ENCODE data around the gene RNF25. TPM values are rescaled to one million over a fixed set of nuclear protein-coding genes. Genes with fewer than 3 reads are reported as not detected.

RNF25 gene
- total and polyA plus RNA-seq, 2 experiments from 2014 or later = 31.3 to 46.9 TPM

DNA sequence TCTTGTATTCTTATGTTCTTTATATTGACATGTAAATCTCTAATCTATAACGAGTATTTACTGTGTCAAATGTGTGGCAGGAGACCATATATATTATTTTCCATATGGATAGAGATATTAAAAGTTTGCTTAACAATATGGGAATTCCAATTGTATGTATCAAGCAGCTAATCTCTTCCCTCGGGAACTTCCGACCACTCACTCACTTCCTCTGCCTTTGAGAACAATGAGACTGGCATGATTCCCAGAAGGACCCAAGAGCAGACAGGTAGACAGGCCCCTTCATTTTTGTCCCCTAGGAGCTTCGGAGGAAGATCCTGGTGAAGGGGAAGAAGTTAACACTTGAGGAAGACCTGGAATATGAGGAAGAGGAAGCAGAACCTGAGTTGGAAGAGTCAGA, 40.0 kb downstream of the RNF25 start:
- Histone ChIP-seq H3K9me3 (ENCODE audit: low read depth) (no peaks in the 10 kb centered on the region), H3K4me3 (no peak overlapping the region), H3K27me3 (no peaks in the 10 kb centered on the region), H3K36me3 (peaks cover 15% of the 10 kb centered on the region), H3K4me1 (ENCODE audit: low read depth) (no peaks in the 10 kb centered on the region), H3K27ac (no peak overlapping the region)
- TF ChIP-seq, protein P1, sequence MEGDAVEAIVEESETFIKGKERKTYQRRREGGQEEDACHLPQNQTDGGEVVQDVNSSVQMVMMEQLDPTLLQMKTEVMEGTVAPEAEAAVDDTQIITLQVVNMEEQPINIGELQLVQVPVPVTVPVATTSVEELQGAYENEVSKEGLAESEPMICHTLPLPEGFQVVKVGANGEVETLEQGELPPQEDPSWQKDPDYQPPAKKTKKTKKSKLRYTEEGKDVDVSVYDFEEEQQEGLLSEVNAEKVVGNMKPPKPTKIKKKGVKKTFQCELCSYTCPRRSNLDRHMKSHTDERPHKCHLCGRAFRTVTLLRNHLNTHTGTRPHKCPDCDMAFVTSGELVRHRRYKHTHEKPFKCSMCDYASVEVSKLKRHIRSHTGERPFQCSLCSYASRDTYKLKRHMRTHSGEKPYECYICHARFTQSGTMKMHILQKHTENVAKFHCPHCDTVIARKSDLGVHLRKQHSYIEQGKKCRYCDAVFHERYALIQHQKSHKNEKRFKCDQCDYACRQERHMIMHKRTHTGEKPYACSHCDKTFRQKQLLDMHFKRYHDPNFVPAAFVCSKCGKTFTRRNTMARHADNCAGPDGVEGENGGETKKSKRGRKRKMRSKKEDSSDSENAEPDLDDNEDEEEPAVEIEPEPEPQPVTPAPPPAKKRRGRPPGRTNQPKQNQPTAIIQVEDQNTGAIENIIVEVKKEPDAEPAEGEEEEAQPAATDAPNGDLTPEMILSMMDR (IDR thresholded peaks at IDR 0.05; ENCODE audit: low read depth, low read length) = no peak
- peak in 1 of 2 donors; percentile 69 for DNase-seq (ENCODE audit: low read depth in 1 of 2, low spot score in 1 of 2)

DNA sequence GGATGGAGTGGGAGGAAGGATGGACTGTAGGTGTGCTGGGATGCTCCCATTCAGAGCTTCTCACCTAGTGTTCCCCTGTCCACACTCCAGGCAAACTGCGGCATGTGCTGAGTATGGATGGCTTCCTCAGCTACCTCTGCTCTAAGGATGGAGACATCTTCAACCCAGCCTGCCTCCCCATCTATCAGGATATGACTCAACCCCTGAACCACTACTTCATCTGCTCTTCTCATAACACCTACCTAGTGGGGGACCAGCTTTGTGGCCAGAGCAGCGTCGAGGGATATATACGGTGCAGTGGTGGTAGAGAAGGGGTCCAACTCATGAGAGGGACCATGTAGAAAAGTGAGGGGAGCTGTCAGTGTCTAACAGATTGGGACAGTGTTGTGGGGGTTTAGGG, 43.9 kb downstream of the RNF25 start:
- TF ChIP-seq, protein P1 (IDR thresholded peaks at IDR 0.05; ENCODE audit: low read depth, low read length) = no peak
- Histone ChIP-seq H3K27ac (no peak overlapping the region), H3K4me1 (ENCODE audit: low read depth) (no peaks in the 10 kb centered on the region), H3K4me3 (no peak overlapping the region), H3K36me3 (no peaks in the 10 kb centered on the region), H3K27me3 (no peaks in the 10 kb centered on the region), H3K9me3 (ENCODE audit: low read depth) (no peaks in the 10 kb centered on the region)
- no peak for DNase-seq (ENCODE audit: low read depth in 1 of 2, low spot score in 1 of 2)

DNA sequence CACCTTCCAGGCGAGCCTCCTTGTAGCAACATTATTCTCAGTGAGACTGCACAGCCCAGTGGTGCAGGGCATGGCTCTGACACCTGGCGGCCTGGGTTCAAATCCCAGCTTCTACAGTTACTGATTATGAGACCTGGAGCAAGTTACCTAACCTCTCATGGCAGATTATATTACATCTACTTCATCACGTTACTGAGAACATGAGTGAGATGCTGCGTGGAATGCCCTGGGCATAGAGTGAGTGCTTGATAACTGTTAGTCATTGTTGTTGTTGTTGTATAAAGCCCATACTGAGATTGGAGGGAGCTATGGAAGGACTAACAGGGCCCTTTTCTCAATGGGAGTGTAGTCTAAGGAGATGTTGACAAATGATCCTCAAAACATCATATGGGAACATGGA, 45.4 kb downstream of the RNF25 start:
- H3K4me3 ChIP-seq = no peak overlapping the region
- no peak for DNase-seq (ENCODE audit: low read depth in 1 of 2, low spot score in 1 of 2)
- H3K9me3 ChIP-seq (ENCODE audit: low read depth) = no peaks in the 10 kb centered on the region
- H3K36me3 ChIP-seq = no peaks in the 10 kb centered on the region
- no peaks in the 10 kb centered on the region for H3K27me3 ChIP-seq
- TF ChIP-seq, protein P1 (IDR thresholded peaks at IDR 0.05; ENCODE audit: low read depth, low read length) = no peak
- H3K27ac ChIP-seq = no peak overlapping the region
- no peaks in the 10 kb centered on the region for H3K4me1 ChIP-seq (ENCODE audit: low read depth)

- TF ChIP-seq, protein P1 (IDR thresholded peaks at IDR 0.05; ENCODE audit: low read depth, low read length) = no peak
- H3K27me3 ChIP-seq = no peaks in the 10 kb centered on the region
- DNase-seq (ENCODE audit: low read depth in 1 of 2, low spot score in 1 of 2) = no peak
- no peaks in the 10 kb centered on the region for H3K36me3 ChIP-seq
- no peaks in the 10 kb centered on the region for H3K9me3 ChIP-seq (ENCODE audit: low read depth)
- no peak overlapping the region for H3K27ac ChIP-seq
- no peak overlapping the region for H3K4me3 ChIP-seq
- H3K4me1 ChIP-seq (ENCODE audit: low read depth) = no peaks in the 10 kb centered on the region
Observed at GRCh38 chr2:218623366-218623705, 48.5 kb downstream of the RNF25 start.

DNA sequence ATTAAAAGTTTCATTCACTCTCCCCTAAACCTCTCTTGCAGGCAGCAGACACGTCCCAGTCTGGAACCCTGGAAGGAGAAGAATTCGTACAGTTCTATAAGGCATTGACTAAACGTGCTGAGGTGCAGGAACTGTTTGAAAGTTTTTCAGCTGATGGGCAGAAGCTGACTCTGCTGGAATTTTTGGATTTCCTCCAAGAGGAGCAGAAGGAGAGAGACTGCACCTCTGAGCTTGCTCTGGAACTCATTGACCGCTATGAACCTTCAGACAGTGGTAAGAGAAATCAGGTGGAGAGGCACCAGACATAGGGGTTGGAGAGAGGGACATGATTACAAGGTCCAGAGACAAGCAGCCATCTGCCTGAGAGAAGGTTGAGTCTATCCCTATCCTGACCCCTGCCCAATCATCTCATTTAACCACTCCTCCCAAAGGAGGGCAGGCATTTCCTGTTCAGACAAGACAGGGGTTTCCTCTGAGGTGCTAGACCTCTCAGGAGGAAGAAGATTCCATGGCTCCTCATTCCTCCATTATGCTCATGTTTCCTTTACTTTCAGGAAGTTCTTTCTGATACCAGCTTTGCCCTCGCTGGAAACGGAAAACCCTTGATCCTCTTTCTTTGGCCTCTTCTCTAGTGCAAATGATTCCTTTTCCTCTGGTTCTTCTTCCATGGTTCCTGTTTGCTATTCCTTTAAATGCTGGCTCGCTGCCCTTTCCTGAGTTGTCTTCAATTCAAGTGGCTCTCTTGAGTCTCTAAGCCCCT, 49.0 kb downstream of the RNF25 start:
- TF ChIP-seq, protein P1 (IDR thresholded peaks at IDR 0.05; ENCODE audit: low read depth, low read length) = no peak
- no peaks in the 10 kb centered on the region for H3K27me3 ChIP-seq
- H3K36me3 ChIP-seq = no peaks in the 10 kb centered on the region
- peak; percentile 31 to 54 for DNase-seq (ENCODE audit: low read depth in 1 of 2, low spot score in 1 of 2)
- H3K27ac ChIP-seq = no peak overlapping the region
- no peaks in the 10 kb centered on the region for H3K9me3 ChIP-seq (ENCODE audit: low read depth)
- no peaks in the 10 kb centered on the region for H3K4me1 ChIP-seq (ENCODE audit: low read depth)
- no peak overlapping the region for H3K4me3 ChIP-seq

Data from cardiac muscle cell (in vitro differentiated cells and primary cell).